Measurements from ENCODE around the gene VHLL.

DNA sequence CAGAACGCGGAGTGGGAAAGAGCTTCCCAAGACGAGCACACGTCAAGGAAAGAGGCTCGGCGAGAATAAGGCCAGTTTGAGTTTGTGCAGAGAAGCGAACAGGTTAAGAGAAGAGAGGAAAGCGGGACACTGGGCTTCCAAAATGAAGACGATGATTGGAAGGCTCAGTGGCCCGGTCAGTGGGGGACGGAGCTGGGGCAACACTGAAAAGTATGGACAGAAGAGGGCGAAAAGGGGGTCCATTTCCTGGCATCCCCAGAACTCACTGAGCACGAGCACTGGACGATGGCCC lies 38.7 kb upstream of the VHLL start:
- TF ChIP-seq POLR2A (IDR thresholded peaks at IDR 0.05) = no peak
- TF ChIP-seq, protein P1, sequence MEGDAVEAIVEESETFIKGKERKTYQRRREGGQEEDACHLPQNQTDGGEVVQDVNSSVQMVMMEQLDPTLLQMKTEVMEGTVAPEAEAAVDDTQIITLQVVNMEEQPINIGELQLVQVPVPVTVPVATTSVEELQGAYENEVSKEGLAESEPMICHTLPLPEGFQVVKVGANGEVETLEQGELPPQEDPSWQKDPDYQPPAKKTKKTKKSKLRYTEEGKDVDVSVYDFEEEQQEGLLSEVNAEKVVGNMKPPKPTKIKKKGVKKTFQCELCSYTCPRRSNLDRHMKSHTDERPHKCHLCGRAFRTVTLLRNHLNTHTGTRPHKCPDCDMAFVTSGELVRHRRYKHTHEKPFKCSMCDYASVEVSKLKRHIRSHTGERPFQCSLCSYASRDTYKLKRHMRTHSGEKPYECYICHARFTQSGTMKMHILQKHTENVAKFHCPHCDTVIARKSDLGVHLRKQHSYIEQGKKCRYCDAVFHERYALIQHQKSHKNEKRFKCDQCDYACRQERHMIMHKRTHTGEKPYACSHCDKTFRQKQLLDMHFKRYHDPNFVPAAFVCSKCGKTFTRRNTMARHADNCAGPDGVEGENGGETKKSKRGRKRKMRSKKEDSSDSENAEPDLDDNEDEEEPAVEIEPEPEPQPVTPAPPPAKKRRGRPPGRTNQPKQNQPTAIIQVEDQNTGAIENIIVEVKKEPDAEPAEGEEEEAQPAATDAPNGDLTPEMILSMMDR (IDR thresholded peaks at IDR 0.05) = no peak
